Esophagus muscularis mucosa (tissue), 4 donors: ENCODE measurements around the gene CISD3. TPM values are rescaled to one million over a fixed set of nuclear protein-coding genes. Genes with fewer than 3 reads are reported as not detected.

Experiments used
- DNase-seq: peaks from one replicate; pipeline ENCODE4 v3.0.0-alpha.2; 2017; ENCODE audit errors: extremely low spot score
- H3K27ac ChIP-seq, 4 donors: fragments of 200-600 bp; sonication (generic); replicated peaks in 1 of 4; 1 replicate in 3 of 4; 2 replicates in 1 of 4; pipeline ENCODE4 v1.5.1; 2016 to 2019; ENCODE audit warnings: mild to moderate bottlenecking in 1 of 4
- H3K27me3 ChIP-seq, 4 donors: fragments of 200-600 bp; sonication (generic); one replicate each; pipeline versions ENCODE4 v1.5.1 to v1.6.0; 2016 to 2019
- H3K36me3 ChIP-seq, 4 donors: fragments of 200-600 bp; sonication (generic); one replicate each; pipeline ENCODE4 v1.5.1; 2016 to 2019
- H3K4me1 ChIP-seq, 4 donors: fragments of 200-600 bp; sonication (generic); one replicate each; pipeline ENCODE4 v1.5.1; 2016 to 2019
- H3K4me3 ChIP-seq, 4 donors: fragments of 200-600 bp; sonication (generic); 1 replicate in 2 of 4; 2 replicates in 2 of 4; pipeline ENCODE4 v1.5.1; 2016 to 2019; ENCODE audit warnings: mild to moderate bottlenecking in 4 of 4, moderate library complexity in 1 of 4
- H3K9me3 ChIP-seq, 4 donors: fragments of 200-600 bp; sonication (generic); 1 replicate in 3 of 4; 2 replicates in 1 of 4; pipeline ENCODE4 v1.5.1; 2016 to 2019
- CTCF ChIP-seq, 3 experiments: fragments of 200-600 bp in 2 of 3; fragments of 450-650 bp in 1 of 3; sonication (generic) in 2 of 3; IDR thresholded peaks; one replicate each; pipeline ENCODE4 v1.5.1; 2017 to 2019; ENCODE audit warnings: antibody characterized with exemption in 3 of 3, mild to moderate bottlenecking in 2 of 3, moderate library complexity in 1 of 3
- EP300 ChIP-seq: sonication (generic); formaldehyde crosslinking; IDR thresholded peaks from one replicate; pipeline ENCODE4 v1.6.1; 2017; ENCODE audit warnings: antibody characterized with exemption
- POLR2A ChIP-seq: fragments of 450-650 bp; IDR thresholded peaks from one replicate; pipeline ENCODE4 v1.6.1; 2017; ENCODE audit warnings: antibody characterized with exemption, moderate library complexity, mild to moderate bottlenecking, low read depth
- POLR2AphosphoS5 ChIP-seq, 2 donors: sonication (generic); formaldehyde crosslinking; IDR thresholded peaks; one replicate each; pipeline ENCODE4 v1.6.1; 2017; ENCODE audit warnings: antibody characterized with exemption in 2 of 2
- WGBS: methylation state at CpG from one replicate; pipeline ENCODE4 v1.1.5; 2018; 5-methylcytosine and 5-hydroxymethylcytosine counted together
- intact Hi-C: fragments of 100-400 bp; cut with DNase I; formaldehyde crosslinking; loops from one replicate; pipeline ENCODE4 v1.15.1; 2023
- total RNA-seq, 4 donors: library from RNA; depleted of rRNA; stranded (reverse); fragments of >200 nt; gene quantifications; one replicate each; pipeline versions ENCODE4 v1.1.0 to v1.2.1, GENCODE V29; 2016

CISD3 gene
- total RNA-seq, 4 donors from 2014 or later = 10.1 to 18.5 (median 18.0) TPM

- Histone ChIP-seq H3K36me3 (peaks cover 12 to 30% (median 25%) of the 10 kb centered on the region in 4 donors), H3K27ac (peak overlapping the region; percentile 87 to 97 (median 94)), H3K9me3 (no peaks in the 10 kb centered on the region), H3K4me1 (peaks cover 50 to 80% (median 67%) of the 10 kb centered on the region in 4 donors), H3K27me3 (peaks cover 0 to 6% (median 0%) of the 10 kb centered on the region in 4 donors), H3K4me3 (peak overlapping the region; percentile 84 to 97 (median 92))
- no peak for DNase-seq
- TF ChIP-seq POLR2A = no peak
- TF ChIP-seq POLR2AphosphoS5 (IDR thresholded peaks at IDR 0.05) = peak in 1 of 2 donors; percentile 72
- intact Hi-C loops = no loop called here
- WGBS = under 1% methylated on average over 36 of the region's 44 CpGs
Measured at GRCh38 chr17:38751808-38752307, 21.7 kb downstream of the CISD3 start.

DNA sequence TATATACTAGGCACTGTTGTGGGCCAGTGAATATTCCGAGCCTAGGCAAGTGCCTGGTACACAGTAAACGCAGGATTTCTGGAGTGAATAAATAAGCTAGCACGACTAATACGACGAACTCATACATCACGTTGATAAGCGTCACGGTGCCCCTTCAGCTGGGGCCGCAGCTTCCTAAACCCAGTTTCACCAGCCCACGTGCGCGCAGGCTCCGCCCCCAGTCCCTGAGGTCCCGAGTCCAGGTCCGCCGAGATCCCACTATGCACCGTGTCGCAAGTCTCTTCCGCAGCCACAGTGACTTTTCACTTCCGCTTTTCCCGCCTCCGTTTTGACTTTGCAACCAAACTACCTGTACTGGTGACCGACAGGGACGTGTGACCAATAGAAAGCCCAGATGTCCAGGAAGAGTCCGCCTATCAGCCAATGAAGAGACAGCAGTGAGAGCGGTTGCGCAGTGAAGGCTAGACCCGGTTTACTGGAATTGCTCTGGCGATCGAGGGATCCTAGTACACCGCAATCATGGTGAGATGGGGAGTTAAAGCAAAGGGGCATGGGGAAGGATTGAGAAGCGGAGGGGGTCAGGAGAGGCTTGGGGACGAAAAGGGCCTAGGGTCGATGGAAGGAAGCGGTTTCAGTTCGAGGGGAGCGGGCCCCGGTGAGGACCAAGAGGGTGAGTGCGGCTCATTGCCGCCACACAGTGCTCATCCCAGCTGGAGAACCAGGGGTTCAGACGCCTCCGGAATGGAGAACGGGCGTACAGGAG is 22.3 kb downstream of the CISD3 start, which contains the start of gene PSMB3:
PSMB3 (plus strand) TSS at position 434 of the 763 bp plus-strand sequence; CDS start at position 520, 86 bp downstream.
- Histone ChIP-seq H3K27ac (peak within 1 kb of the TSS; percentile 87 to 97 (median 94)), H3K27me3 (peaks cover 0 to 6% (median 0%) of the 10 kb centered on the region in 4 donors), H3K4me3 (peak within 1 kb of the TSS; percentile 84 to 97 (median 92)), H3K36me3 (peaks cover 18 to 36% (median 31%) of the 10 kb centered on the region in 4 donors), H3K4me1 (peaks cover 45 to 74% (median 61%) of the 10 kb centered on the region in 4 donors), H3K9me3 (no peaks in the 10 kb centered on the region)
- WGBS = under 1% methylated on average over 26 of the region's 44 CpGs
- peak; percentile 100 for DNase-seq
- peak; percentile 84 to 87 for TF ChIP-seq POLR2AphosphoS5 (IDR thresholded peaks at IDR 0.05)
- TF ChIP-seq CTCF (IDR thresholded peaks at IDR 0.05) = no peak
- intact Hi-C loops = no loop called here

DNA sequence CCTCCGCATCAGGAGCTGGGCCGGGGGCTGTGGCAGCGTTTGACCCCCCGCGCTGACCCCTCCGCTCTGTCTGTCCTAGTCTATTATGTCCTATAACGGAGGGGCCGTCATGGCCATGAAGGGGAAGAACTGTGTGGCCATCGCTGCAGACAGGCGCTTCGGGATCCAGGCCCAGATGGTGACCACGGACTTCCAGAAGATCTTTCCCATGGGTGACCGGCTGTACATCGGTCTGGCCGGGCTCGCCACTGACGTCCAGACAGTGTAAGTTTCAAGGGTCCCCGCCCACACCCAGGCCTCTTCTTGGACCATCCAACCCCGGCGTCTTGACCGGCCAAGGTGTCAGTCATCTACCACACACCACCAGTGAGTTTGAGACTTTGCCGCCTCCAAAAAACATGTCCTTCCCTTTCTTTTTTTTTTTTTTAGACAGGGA is 22.9 kb downstream of the CISD3 start:
- H3K9me3 ChIP-seq = no peaks in the 10 kb centered on the region
- intact Hi-C loops = no loop called here
- H3K27ac ChIP-seq = peak overlapping the region; percentile 87 to 97 (median 94)
- peaks cover 45 to 68% (median 58%) of the 10 kb centered on the region in 4 donors for H3K4me1 ChIP-seq
- peak overlapping the region; percentile 84 to 97 (median 92) for H3K4me3 ChIP-seq
- DNase-seq = no peak
- no peak for TF ChIP-seq EP300
- no peak for TF ChIP-seq POLR2AphosphoS5 (IDR thresholded peaks at IDR 0.05)
- TF ChIP-seq CTCF (IDR thresholded peaks at IDR 0.05) = no peak
- no peak for TF ChIP-seq POLR2A
- peaks cover 0 to 6% (median 0%) of the 10 kb centered on the region in 4 donors for H3K27me3 ChIP-seq
- peaks cover 24 to 42% (median 36%) of the 10 kb centered on the region in 4 donors for H3K36me3 ChIP-seq
- WGBS = 12% methylated on average over 10 of the region's 22 CpGs

- DNase-seq = no peak
- Histone ChIP-seq H3K9me3 (no peaks in the 10 kb centered on the region), H3K4me3 (no peak overlapping the region), H3K4me1 (no peaks in the 10 kb centered on the region), H3K36me3 (peaks cover 71 to 100% (median 93%) of the 10 kb centered on the region in 4 donors), H3K27me3 (no peaks in the 10 kb centered on the region), H3K27ac (no peak overlapping the region)
- intact Hi-C loops = no loop called here
- 79% methylated on average over 4 of the region's 4 CpGs for WGBS
- TF ChIP-seq POLR2A (no peak), CTCF (IDR thresholded peaks at IDR 0.05) (no peak), POLR2AphosphoS5 (IDR thresholded peaks at IDR 0.05) (no peak), EP300 (no peak)
Measured at GRCh38 chr17:38761612-38762011, 31.5 kb downstream of the CISD3 start.

DNA sequence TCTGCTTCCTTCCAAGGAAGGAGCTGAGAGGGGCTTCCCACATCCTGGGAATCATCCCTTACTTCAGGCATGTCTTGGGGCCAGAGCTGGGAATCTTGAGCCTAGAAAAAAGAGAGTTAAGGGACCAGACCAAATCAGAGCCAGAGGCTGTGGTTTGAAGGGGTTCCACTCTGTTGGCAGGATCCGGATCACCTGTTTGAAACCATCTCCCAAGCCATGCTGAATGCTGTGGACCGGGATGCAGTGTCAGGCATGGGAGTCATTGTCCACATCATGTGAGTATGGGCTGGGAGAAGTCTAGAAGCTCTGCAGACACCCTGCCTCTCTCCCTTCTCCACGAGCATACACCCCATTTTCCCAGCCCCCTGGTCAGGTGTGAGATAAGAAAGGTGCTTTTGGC is 32.1 kb downstream of the CISD3 start:
- Histone ChIP-seq H3K4me1 (no peaks in the 10 kb centered on the region), H3K27me3 (no peaks in the 10 kb centered on the region), H3K27ac (no peak overlapping the region), H3K9me3 (no peaks in the 10 kb centered on the region), H3K36me3 (peaks cover 66 to 100% (median 93%) of the 10 kb centered on the region in 4 donors), H3K4me3 (no peak overlapping the region)
- no peak for TF ChIP-seq CTCF (IDR thresholded peaks at IDR 0.05)
- TF ChIP-seq EP300 = no peak
- no peak for TF ChIP-seq POLR2AphosphoS5 (IDR thresholded peaks at IDR 0.05)
- TF ChIP-seq POLR2A = no peak
- no peak for DNase-seq
- whole genome bisulfite sequencing = 95% methylated on average over 2 of the region's 3 CpGs
- intact Hi-C loops = no loop called here
